ENCODE results near the gene SENP6.

DNA sequence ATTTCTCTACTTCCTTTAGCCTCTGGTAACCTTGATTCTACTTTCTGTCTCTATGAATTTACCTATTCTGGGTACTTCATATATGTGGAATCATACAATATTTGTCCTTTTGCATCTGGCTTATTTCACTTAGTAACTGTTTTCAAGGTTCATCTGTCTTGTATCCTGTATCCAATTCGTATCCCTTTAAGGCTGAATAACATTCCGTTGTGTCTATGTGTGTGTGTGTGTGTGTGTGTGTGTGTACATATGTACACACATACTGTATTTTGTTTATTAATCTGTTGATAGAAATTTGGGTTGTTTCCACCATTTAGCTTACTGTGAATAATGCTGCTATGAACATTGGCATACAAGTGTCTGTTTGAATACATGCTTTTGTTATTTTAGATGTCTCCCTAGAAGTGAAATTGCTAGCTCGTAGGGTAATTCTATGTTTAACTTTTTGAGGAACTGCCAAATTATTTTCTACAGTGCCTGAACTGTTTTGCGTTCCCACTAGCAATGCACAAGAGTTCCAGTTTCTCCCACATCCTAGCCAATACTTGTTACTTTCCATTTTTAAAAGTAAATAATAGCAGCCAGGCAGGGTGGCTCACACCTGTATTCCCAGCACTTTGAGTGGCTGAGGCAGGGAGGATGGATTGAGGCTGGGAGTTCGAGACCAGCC, 17.7 kb downstream of the SENP6 start:
- TF ChIP-seq ESRRA (CRISPR knock-in tag; IDR thresholded peaks at IDR 0.05; ENCODE audit: borderline replicate concordance) (no peak), TCF7 (CRISPR knock-in tag; IDR thresholded peaks at IDR 0.05; ENCODE audit: low read depth) (no peak)
- TF ChIP-seq, protein P1, sequence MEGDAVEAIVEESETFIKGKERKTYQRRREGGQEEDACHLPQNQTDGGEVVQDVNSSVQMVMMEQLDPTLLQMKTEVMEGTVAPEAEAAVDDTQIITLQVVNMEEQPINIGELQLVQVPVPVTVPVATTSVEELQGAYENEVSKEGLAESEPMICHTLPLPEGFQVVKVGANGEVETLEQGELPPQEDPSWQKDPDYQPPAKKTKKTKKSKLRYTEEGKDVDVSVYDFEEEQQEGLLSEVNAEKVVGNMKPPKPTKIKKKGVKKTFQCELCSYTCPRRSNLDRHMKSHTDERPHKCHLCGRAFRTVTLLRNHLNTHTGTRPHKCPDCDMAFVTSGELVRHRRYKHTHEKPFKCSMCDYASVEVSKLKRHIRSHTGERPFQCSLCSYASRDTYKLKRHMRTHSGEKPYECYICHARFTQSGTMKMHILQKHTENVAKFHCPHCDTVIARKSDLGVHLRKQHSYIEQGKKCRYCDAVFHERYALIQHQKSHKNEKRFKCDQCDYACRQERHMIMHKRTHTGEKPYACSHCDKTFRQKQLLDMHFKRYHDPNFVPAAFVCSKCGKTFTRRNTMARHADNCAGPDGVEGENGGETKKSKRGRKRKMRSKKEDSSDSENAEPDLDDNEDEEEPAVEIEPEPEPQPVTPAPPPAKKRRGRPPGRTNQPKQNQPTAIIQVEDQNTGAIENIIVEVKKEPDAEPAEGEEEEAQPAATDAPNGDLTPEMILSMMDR (IDR thresholded peaks at IDR 0.05), result no peak

All from WTC11 (cell line).